Psoas muscle (tissue), 8 donors: ENCODE results near the gene SPATA13. TPM values are rescaled to one million over a fixed set of nuclear protein-coding genes. Genes with fewer than 3 reads are reported as not detected.
A peak's percentile ranks its signal among the peaks of the same experiment; 100 is the strongest.

Experiments used
- ATAC-seq, 4 donors: fragments of 200-7000 bp; cut with Tn5 transposase; one replicate each; pipeline ENCODE4 v1.9.1; 2020; ENCODE audit warnings: moderate library complexity in 3 of 4, mild to moderate bottlenecking in 2 of 4
- DNase-seq, 2 donors: peaks; one replicate each; pipeline ENCODE4 v3.0.0-alpha.2; 2020
- H3K27ac ChIP-seq: fragments of 200-600 bp; one replicate; pipeline ENCODE4 v1.8.0; 2022
- H3K27me3 ChIP-seq, 3 donors: fragments of 200-600 bp in 1 of 3; one replicate each; pipeline versions ENCODE4 v1.6.1 to v1.8.0; 2013 to 2022; ENCODE audit warnings: low read length in 2 of 3, mild to moderate bottlenecking in 2 of 3, moderate library complexity in 1 of 3; ENCODE audit not compliant: insufficient read depth in 3 of 3
- H3K36me3 ChIP-seq, 2 donors: fragments of 200-600 bp in 1 of 2; one replicate each; pipeline versions ENCODE4 v1.6.1 to v1.8.0; 2013 to 2022; ENCODE audit warnings: low read depth in 1 of 2, mild to moderate bottlenecking in 1 of 2, moderate library complexity in 1 of 2; ENCODE audit not compliant: insufficient read depth in 1 of 2
- H3K4me1 ChIP-seq: fragments of 200-600 bp; one replicate; pipeline ENCODE4 v1.8.0; 2022
- H3K4me3 ChIP-seq: fragments of 200-600 bp; one replicate; pipeline ENCODE4 v1.8.0; 2022; ENCODE audit warnings: mild to moderate bottlenecking
- H3K9me3 ChIP-seq: fragments of 200-600 bp; one replicate; pipeline ENCODE4 v1.8.0; 2022
- CTCF ChIP-seq: fragments of 200-600 bp; IDR thresholded peaks from one replicate; pipeline ENCODE4 v1.8.0; 2022; ENCODE audit warnings: antibody characterized with exemption
- WGBS, 3 donors: extraction: QIAGEN DNeasy Blood & Tissue Kit; methylation state at CpG; one replicate each; pipeline versions ENCODE4 v1.1.6 to v1.1.7; 2013; 5-methylcytosine and 5-hydroxymethylcytosine counted together
- intact Hi-C, 2 donors: fragments of 100-400 bp; cut with DNase I; formaldehyde crosslinking; loops; one replicate each; pipeline versions ENCODE4 v1.11.0 to v1.14.2; 2022
- polyA plus RNA-seq, 3 donors: library from polyadenylated mRNA; stranded (reverse); fragments of 200-250 nt; gene quantifications; one replicate each; pipeline ENCODE4 v1.2.3, GENCODE V29; 2013
- total RNA-seq, 4 donors: library from RNA; stranded (reverse); fragmentation: NEBNext Ultra II Directional in 2 of 4; extraction: Animal tissue kit (Norgen Biotek cat#: 25700) in 2 of 4; gene quantifications; one replicate each; pipeline versions ENCODE4 v1.2.1 to v1.2.4, GENCODE V29; 2021 to 2023
- donor health status: healthy with polysubstance abuse.
- donor health status: DM: no; HTN: no; CAD: no; lungs with moderate emphysema.
- donor health status: Bipolar disorder and iron deficiency.
- donor health status: healthy.
- donor health status: DM: yes; HTN: yes; CAD: no.
- donor health status: DM: no; HTN: no; CAD: no.
- donor health status: DM: no; HTN: no; CAD: no.
- donor health status: DM: yes; HTN: yes; CAD: no.

SPATA13 gene
- total and polyA plus RNA-seq, 7 donors, result 0.87 to 5.8 (median 2.5) TPM

GRCh38 chr13:24267274-24267673 lies 106.8 kb downstream of the SPATA13 start:
- Histone ChIP-seq H3K27ac (no peak overlapping the region), H3K27me3 (no peaks in the 10 kb centered on the region), H3K36me3 (no peaks in the 10 kb centered on the region), H3K4me3 (peak overlapping the region; percentile 35), H3K9me3 (no peaks in the 10 kb centered on the region), H3K4me1 (no peaks in the 10 kb centered on the region)
- no peak for DNase-seq
- no peak for ATAC-seq
- WGBS, 3 donors, result 17 to 42% (median 23%) methylated on average over 3 of the region's 3 CpGs
- TF ChIP-seq CTCF, result no peak
- intact Hi-C loops, result no loop called here

- DNase-seq, result no peak
- Histone ChIP-seq H3K36me3 (no peaks in the 10 kb centered on the region), H3K27me3 (peaks cover 0 to 3% (median 3%) of the 10 kb centered on the region in 3 donors), H3K4me3 (peak overlapping the region; percentile 35), H3K9me3 (no peaks in the 10 kb centered on the region), H3K27ac (peak overlapping the region; percentile 9), H3K4me1 (no peaks in the 10 kb centered on the region)
- ATAC-seq, result no peak
- intact Hi-C loops, result no loop called here
- TF ChIP-seq CTCF, result no peak
- 84 to 91% (median 88%) methylated on average over 2 of the region's 2 CpGs for WGBS, 3 donors
These were observed 107.3 kb downstream of the SPATA13 start for GRCh38 chr13:24267801-24268200.

- intact Hi-C loops, result no loop called here
- H3K9me3 ChIP-seq, result no peaks in the 10 kb centered on the region
- H3K27me3 ChIP-seq, result peaks cover 0 to 8% (median 4%) of the 10 kb centered on the region in 3 donors
- H3K27ac ChIP-seq, result no peak overlapping the region
- DNase-seq (no peak), ATAC-seq (no peak)
- H3K36me3 ChIP-seq, result no peaks in the 10 kb centered on the region
- H3K4me1 ChIP-seq, result no peaks in the 10 kb centered on the region
- TF ChIP-seq CTCF, result no peak
- 93 to 94% (median 94%) methylated on average over 4 of the region's 4 CpGs for WGBS, 3 donors
- H3K4me3 ChIP-seq, result no peak overlapping the region
These were observed 109.3 kb downstream of the SPATA13 start for GRCh38 chr13:24269821-24270220.

GRCh38 chr13:24270639-24271141 lies 110.2 kb downstream of the SPATA13 start:
- Histone ChIP-seq H3K27ac (peak overlapping the region; percentile 68), H3K36me3 (no peaks in the 10 kb centered on the region), H3K27me3 (peaks cover 0 to 8% (median 4%) of the 10 kb centered on the region in 3 donors), H3K4me3 (peak overlapping the region; percentile 53), H3K9me3 (no peaks in the 10 kb centered on the region), H3K4me1 (no peaks in the 10 kb centered on the region)
- TF ChIP-seq CTCF, result no peak
- DNase-seq (peak; percentile 62 to 63), ATAC-seq (peak; percentile 47 to 81 (median 74))
- intact Hi-C loops, result no loop called here
- 1 to 2% (median 2%) methylated on average over 10 of the region's 10 CpGs for whole genome bisulfite sequencing, 3 donors

- Histone ChIP-seq H3K9me3 (no peaks in the 10 kb centered on the region), H3K27me3 (peaks cover 0 to 8% (median 4%) of the 10 kb centered on the region in 3 donors), H3K27ac (peak overlapping the region; percentile 68), H3K36me3 (no peaks in the 10 kb centered on the region), H3K4me3 (peak overlapping the region; percentile 53), H3K4me1 (no peaks in the 10 kb centered on the region)
- 54 to 76% (median 62%) methylated on average over 1 of the region's 1 CpG for WGBS, 3 donors
- intact Hi-C loops, result no loop called here
- no peak for TF ChIP-seq CTCF
- no peak for ATAC-seq
- DNase-seq, result no peak
These were observed 110.7 kb downstream of the SPATA13 start for GRCh38 chr13:24271231-24271600.
